GM12878 (cell line): ENCODE data around the gene ADD2. TPM values are rescaled to one million over a fixed set of nuclear protein-coding genes. Genes with fewer than 3 reads are reported as not detected.

Experiments
- ATAC-seq: fragments of 200-7000 bp; cut with Tn5 transposase; 3 replicates; pipeline ENCODE4 v1.9.1; 2020; ENCODE audit warnings: mild to moderate bottlenecking, moderate library complexity
- BruUV-seq: library from RNA; stranded (reverse); fragments of 400-500 nt; replicated peaks from 2 replicates; lab custom pipeline; 2021; lab: Mats Ljungman, UMichigan
- CTCF ChIA-PET: fragments of 300-600 bp; sonication (Branson Sonifier 250); formaldehyde crosslinking; extraction: SDS; loops from one replicate; lab custom pipeline; 2021; ENCODE audit warnings: inconsistent platforms; lab: Yijun Ruan, JAX
- POLR2A ChIA-PET: fragments of 350-600 bp; formaldehyde crosslinking; extraction: SDS; loops from one replicate; lab custom pipeline; 2021; ENCODE audit warnings: inconsistent platforms; lab: Charles Lee
- RAD21 ChIA-PET: fragments of 300-600 bp; sonication (Branson Sonifier 250); formaldehyde crosslinking; loops from one replicate; lab custom pipeline; 2023; ENCODE audit warnings: antibody characterized with exemption; ENCODE audit not compliant: unreplicated experiment; lab: Charles Lee
- SMC1A ChIA-PET: fragments of 300-600 bp; sonication (Branson Sonifier 250); formaldehyde crosslinking; loops from one replicate; lab custom pipeline; 2023; ENCODE audit not compliant: unreplicated experiment, uncharacterized antibody; lab: Charles Lee
- DNase-seq: peaks from one replicate; pipeline ENCODE4 v3.0.0-alpha.2; 2011; ENCODE audit warnings: low read depth, low spot score
- FAIRE-seq: peaks from 3 replicates; lab custom pipeline; 2011; peaks lifted over from hg19 to GRCh38; lab: Jason Lieb, UNC
- H2AFZ ChIP-seq: 2 replicates; pipeline ENCODE4 v1.6.0; 2011; ENCODE audit warnings: low read depth, low read length, control low read depth; ENCODE audit not compliant: control insufficient read depth
- H3K27ac ChIP-seq: 2 replicates; pipeline ENCODE4 v1.5.1; 2011; ENCODE audit warnings: control low read depth; ENCODE audit not compliant: control insufficient read depth, insufficient read depth
- H3K27me3 ChIP-seq, 2 experiments: replicated peaks in 1 of 2; 2 replicates each; pipeline versions ENCODE4 v1.6.0 to v1.6.1; 2011; ENCODE audit warnings: low read length in 1 of 2; ENCODE audit not compliant: control insufficient read depth in 2 of 2, insufficient read depth in 2 of 2
- H3K36me3 ChIP-seq, 2 experiments: 2 replicates each; pipeline ENCODE4 v1.5.1; 2011; ENCODE audit warnings: low read length in 1 of 2; ENCODE audit not compliant: control insufficient read depth in 2 of 2, insufficient read depth in 2 of 2
- H3K4me1 ChIP-seq: 2 replicates; pipeline ENCODE4 v1.6.1; 2011; ENCODE audit warnings: mild to moderate bottlenecking, low read length, moderate library complexity, mixed read lengths; ENCODE audit not compliant: control insufficient read depth, insufficient read depth
- H3K4me2 ChIP-seq: 2 replicates; pipeline ENCODE4 v1.6.0; 2011; ENCODE audit warnings: control low read depth; ENCODE audit not compliant: control insufficient read depth, insufficient read depth
- H3K4me3 ChIP-seq: fragments of 200-600 bp; sonication (generic); 2 replicates; pipeline ENCODE4 v1.5.1; 2016
- H3K79me2 ChIP-seq: 2 replicates; pipeline ENCODE4 v1.6.0; 2011; ENCODE audit warnings: low read length; ENCODE audit not compliant: control insufficient read depth, insufficient read depth
- H3K9ac ChIP-seq: 2 replicates; pipeline ENCODE4 v1.8.0; 2011; ENCODE audit warnings: low read length, control low read depth, mixed read lengths; ENCODE audit not compliant: control insufficient read depth, insufficient read depth
- H3K9me3 ChIP-seq: replicated peaks from 3 replicates; pipeline ENCODE4 v1.5.1; 2011; ENCODE audit warnings: mild to moderate bottlenecking, low read length; ENCODE audit not compliant: control insufficient read depth, insufficient read depth
- H4K20me1 ChIP-seq: 2 replicates; pipeline ENCODE4 v1.6.0; 2011; ENCODE audit not compliant: control insufficient read depth, insufficient read depth
- ATF7 ChIP-seq: fragments of 450-650 bp; IDR thresholded peaks from 2 replicates; pipeline ENCODE4 v1.6.1; 2016; ENCODE audit warnings: low read depth, mild to moderate bottlenecking
- BMI1 ChIP-seq: fragments of 450-650 bp; IDR thresholded peaks from 2 replicates; pipeline ENCODE4 v1.6.1; 2016; ENCODE audit warnings: mild to moderate bottlenecking, moderate library complexity, borderline replicate concordance
- DPF2 ChIP-seq: fragments of 450-650 bp; IDR thresholded peaks from 2 replicates; pipeline ENCODE4 v1.6.1; 2017; ENCODE audit warnings: mild to moderate bottlenecking
- E4F1 ChIP-seq: fragments of 450-650 bp; IDR thresholded peaks from 2 replicates; pipeline ENCODE4 v1.6.1; 2018; ENCODE audit warnings: borderline replicate concordance, mild to moderate bottlenecking; ENCODE audit not compliant: partially characterized antibody
- FOXM1 ChIP-seq: IDR thresholded peaks from 2 replicates; pipeline ENCODE4 v1.6.1; 2012; ENCODE audit warnings: low read depth, mild to moderate bottlenecking, inconsistent platforms, low read length, moderate library complexity
- MLLT1 ChIP-seq: fragments of 450-650 bp; IDR thresholded peaks from 2 replicates; pipeline ENCODE4 v1.6.1; 2016; ENCODE audit warnings: mild to moderate bottlenecking
- NBN ChIP-seq: fragments of 450-650 bp; IDR thresholded peaks from 2 replicates; pipeline ENCODE4 v1.6.1; 2016
- PAX5 ChIP-seq: IDR thresholded peaks from 2 replicates; pipeline ENCODE4 v1.6.1; 2011; ENCODE audit warnings: low read depth, low read length, borderline replicate concordance
- SMAD5 ChIP-seq: IDR thresholded peaks from 2 replicates; pipeline ENCODE4 v1.6.1; 2016; ENCODE audit warnings: antibody characterized with exemption, low read depth
- SMARCA5 ChIP-seq: fragments of 450-650 bp; IDR thresholded peaks from 2 replicates; pipeline ENCODE4 v1.6.1; 2017; ENCODE audit warnings: mild to moderate bottlenecking
- USF1 ChIP-seq: IDR thresholded peaks from 2 replicates; pipeline ENCODE4 v1.6.1; 2011; ENCODE audit warnings: borderline replicate concordance, low read depth, mild to moderate bottlenecking, moderate library complexity, mixed read lengths, low read length; ENCODE audit not compliant: insufficient read depth; ENCODE audit errors: extremely low read length
- ZNF217 ChIP-seq: fragments of 450-650 bp; IDR thresholded peaks from 2 replicates; pipeline ENCODE4 v1.6.1; 2017; ENCODE audit warnings: antibody characterized with exemption, mild to moderate bottlenecking
- whole genome bisulfite sequencing: methylation state at CpG from one replicate; pipeline ENCODE4 v1.1.6; 2016; ENCODE audit warnings: low lambda C conversion rate; ENCODE audit not compliant: insufficient replicate concordance, insufficient coverage; ENCODE audit errors: missing lambda C conversion rate; 5-methylcytosine and 5-hydroxymethylcytosine counted together
- in situ Hi-C: fragments of 300-500 bp; cut with MboI; formaldehyde crosslinking; loops from 9 replicates; pipeline ENCODE4 v1.14.3; 2018; ENCODE audit warnings: mixed read lengths
- intact Hi-C: fragments of 100-400 bp; cut with micrococcal nuclease; formaldehyde crosslinking; loops from one replicate; pipeline ENCODE4 v1.14.2; 2022; ENCODE audit not compliant: unreplicated experiment
- polyA plus RNA-seq, 11 experiments: library from polyadenylated mRNA; depleted of rRNA in 4 of 11; unstranded in 6 of 11; stranded (reverse) in 5 of 11; fragments of >200 nt; fragmentation: Nextera tagmentation in 4 of 11; fragmentation: Illumina TruSeq in 1 of 11; extraction: Ambion mirVana in 4 of 11; extraction: Trizol in 1 of 11; gene quantifications; 1 replicate in 1 of 11; 2 replicates in 10 of 11; pipeline versions ENCODE4 v1.2.1 to v1.2.3, GENCODE V29; 2011 to 2016; ENCODE audit warnings: inconsistent platforms in 2 of 11, missing spikeins in 2 of 11, low read depth in 1 of 11
- total RNA-seq, 4 experiments: library from RNA; depleted of rRNA in 3 of 4; stranded (reverse); fragments of >200 nt in 3 of 4; fragmentation: Illumina TruSeq in 1 of 4; extraction: Trizol in 1 of 4; gene quantifications; 2 replicates each; pipeline versions ENCODE4 v1.2.1 to v1.2.3, GENCODE V29; 2013 to 2021

ADD2 gene
- total and polyA plus RNA-seq, 10 of the 15 experiments (the other 5 are each of a cell fraction or from before 2014, with no cell fraction given), result 0.05 to 0.13 (median 0.08) TPM; not detected in 7

GRCh38 chr2:70616168-70616694 lies 151.8 kb downstream of the ADD2 start:
- intact Hi-C loops, result loop anchor here (10.0 kb wide), 1 partner anchor 701 kb away; the partner anchor contains the start of gene MXD1
- WGBS, result 41% methylated on average over 6 of the region's 6 CpGs
- Histone ChIP-seq H3K9me3 (no peaks in the 10 kb centered on the region), H4K20me1 (no peaks in the 10 kb centered on the region), H3K27me3 (no peaks in the 10 kb centered on the region; a peak in 1 of 4 replicates), H3K9ac (no peak overlapping the region), H3K36me3 (no peaks in the 10 kb centered on the region), H3K79me2 (no peaks in the 10 kb centered on the region), H3K4me2 (no peak overlapping the region), H3K4me3 (no peak overlapping the region), H2AFZ (no peak overlapping the region), H3K27ac (no peak overlapping the region), H3K4me1 (no peaks in the 10 kb centered on the region)
- no peak for TF ChIP-seq ZNF217
- no peak for TF ChIP-seq MLLT1
- TF ChIP-seq NBN, result no peak
- TF ChIP-seq BMI1, result no peak
- TF ChIP-seq FOXM1, result no peak
- no peak for TF ChIP-seq DPF2
- no peak for TF ChIP-seq SMAD5
- TF ChIP-seq PAX5, result no peak
- TF ChIP-seq E4F1, result no peak
- no peak for TF ChIP-seq USF1
- no peak for TF ChIP-seq SMARCA5
- TF ChIP-seq ATF7, result no peak
- DNase-seq (no peak), FAIRE-seq (no peak), ATAC-seq (no peak)
- no TSS peak for BruUV-seq
- SMC1A ChIA-PET, result interaction anchor here (1.5 kb wide), 1 partner anchor 313 kb away, joined by 8 read pairs; no protein-coding TSS in a partner anchor
- in situ Hi-C loops, result loop anchor here (5.0 to 10.0 kb wide), 2 partner anchors 274 to 311 kb away; partner anchors contain the start of gene FAM136A
- POLR2A ChIA-PET, result no interaction called here
- CTCF ChIA-PET, result interaction anchor here (0.8 to 6.4 kb wide), 3 partner anchors 10 to 312 kb away, joined by 3 to 128 read pairs (median 65); partner anchors contain the start of gene FAM136A
- RAD21 ChIA-PET, result no interaction called here
